GM12865 (cell line): ENCODE data around the gene TTC9C.
A peak's percentile ranks its signal among the peaks of the same experiment; 100 is the strongest.

Source experiments
- DNase-seq: peaks from one replicate; pipeline ENCODE4 v3.0.0; 2010; ENCODE audit warnings: low read depth
- H3K4me3 ChIP-seq: 2 replicates; pipeline ENCODE4 v1.5.1; 2011; ENCODE audit warnings: mild to moderate bottlenecking, low read depth, low read length, control low read depth
- TF ChIP-seq, protein P1 (sequence below): IDR thresholded peaks from 2 replicates; pipeline ENCODE4 v1.5.1; 2011; ENCODE audit warnings: low read length, control low read depth, low read depth, inconsistent platforms; ENCODE audit not compliant: insufficient read depth; ENCODE audit errors: missing control alignments

TTC9C gene

DNA sequence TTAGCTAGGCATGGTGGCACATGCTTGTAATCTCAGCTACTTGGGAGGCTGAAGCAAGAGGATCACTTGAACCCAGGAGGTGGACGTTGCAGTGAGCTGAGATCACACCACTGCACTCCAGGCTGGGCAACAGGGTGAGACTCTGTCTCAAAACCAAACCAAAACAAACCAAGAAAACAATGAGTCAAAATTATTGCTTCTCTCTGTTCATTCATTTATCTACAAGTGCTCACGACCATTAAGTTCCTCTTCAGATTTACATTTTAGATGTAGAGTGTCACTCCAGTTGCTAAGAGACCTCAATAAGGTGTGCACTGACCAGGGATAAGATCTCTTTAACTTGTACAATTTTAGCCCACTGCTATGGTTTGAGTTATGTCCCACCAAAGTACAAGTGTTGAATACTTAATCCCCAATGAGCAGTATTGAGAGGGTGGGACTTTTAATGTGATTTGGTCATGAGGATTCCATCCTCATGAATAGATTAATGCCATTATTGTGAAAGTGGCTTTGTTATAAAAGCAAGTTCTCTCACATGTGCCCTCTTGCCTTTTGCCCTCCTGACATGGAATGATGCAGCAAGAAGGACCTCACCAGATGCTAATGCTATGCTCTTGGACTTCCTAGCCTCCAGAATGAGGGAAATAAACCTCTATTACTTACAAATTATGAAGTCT is 8.8 kb upstream of the TTC9C start:
- DNase-seq = no peak
- TF ChIP-seq, protein P1, sequence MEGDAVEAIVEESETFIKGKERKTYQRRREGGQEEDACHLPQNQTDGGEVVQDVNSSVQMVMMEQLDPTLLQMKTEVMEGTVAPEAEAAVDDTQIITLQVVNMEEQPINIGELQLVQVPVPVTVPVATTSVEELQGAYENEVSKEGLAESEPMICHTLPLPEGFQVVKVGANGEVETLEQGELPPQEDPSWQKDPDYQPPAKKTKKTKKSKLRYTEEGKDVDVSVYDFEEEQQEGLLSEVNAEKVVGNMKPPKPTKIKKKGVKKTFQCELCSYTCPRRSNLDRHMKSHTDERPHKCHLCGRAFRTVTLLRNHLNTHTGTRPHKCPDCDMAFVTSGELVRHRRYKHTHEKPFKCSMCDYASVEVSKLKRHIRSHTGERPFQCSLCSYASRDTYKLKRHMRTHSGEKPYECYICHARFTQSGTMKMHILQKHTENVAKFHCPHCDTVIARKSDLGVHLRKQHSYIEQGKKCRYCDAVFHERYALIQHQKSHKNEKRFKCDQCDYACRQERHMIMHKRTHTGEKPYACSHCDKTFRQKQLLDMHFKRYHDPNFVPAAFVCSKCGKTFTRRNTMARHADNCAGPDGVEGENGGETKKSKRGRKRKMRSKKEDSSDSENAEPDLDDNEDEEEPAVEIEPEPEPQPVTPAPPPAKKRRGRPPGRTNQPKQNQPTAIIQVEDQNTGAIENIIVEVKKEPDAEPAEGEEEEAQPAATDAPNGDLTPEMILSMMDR = no peak
- no peak overlapping the region for H3K4me3 ChIP-seq

DNA sequence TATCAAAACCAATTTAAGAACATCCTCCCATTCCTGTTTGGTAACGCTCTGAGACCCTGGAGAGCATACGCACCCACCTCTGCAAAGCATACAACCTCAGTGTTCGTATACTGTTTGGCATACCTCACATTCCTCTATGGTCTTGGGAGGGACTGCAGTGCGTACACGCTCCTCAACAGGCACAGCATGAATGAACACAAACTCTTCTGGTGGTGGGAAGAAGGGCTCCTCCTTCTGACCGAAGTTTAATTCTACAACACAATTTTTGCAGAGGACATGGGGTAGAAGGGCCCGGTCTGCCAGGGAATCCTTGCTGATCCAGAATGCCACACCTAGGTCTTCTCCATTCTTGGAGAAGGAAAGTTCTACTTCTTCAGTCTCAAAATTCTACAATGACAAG is 6.3 kb upstream of the TTC9C start:
- no peak overlapping the region for H3K4me3 ChIP-seq
- TF ChIP-seq, protein P1 = no peak
- DNase-seq = no peak

DNA sequence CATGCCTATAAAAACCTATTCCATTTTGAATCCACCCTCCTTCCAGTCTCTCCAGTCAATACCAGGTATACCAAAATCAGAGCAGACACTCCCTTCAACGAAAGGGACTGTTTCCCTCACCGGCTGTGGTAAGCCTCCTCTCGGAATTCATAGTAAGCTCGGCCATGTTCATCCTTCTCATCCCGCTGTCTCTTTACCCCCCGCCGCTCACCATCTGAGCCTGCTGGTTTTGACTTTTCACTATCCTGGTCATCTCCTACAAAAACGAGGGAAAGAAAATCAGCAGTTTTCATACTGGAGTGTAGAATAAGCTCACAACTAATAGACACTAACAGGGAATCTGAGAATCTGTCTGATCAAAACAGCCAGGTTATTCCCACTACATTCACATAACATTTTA is 4.1 kb upstream of the TTC9C start:
- TF ChIP-seq, protein P1 = no peak
- no peak for DNase-seq
- peak overlapping the region; percentile 99 for H3K4me3 ChIP-seq

DNA sequence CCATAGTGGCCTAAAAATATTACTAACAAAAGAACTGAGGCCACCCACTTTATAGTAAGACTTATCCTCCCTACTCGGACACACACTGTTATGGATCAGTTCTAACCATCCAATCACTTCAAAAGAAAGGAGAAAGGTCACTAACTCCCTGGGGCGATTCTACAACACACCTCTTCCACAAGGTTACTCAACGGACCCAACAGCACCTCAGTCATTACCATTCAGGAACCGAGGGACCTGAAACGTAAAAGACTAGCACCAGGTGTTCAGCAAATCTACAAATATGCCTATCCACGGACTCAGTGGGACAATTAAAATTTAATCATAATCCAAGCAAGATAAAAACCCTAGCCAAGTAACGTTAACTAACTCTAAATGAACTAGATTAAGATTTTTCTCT is 2.6 kb upstream of the TTC9C start:
- no peak for DNase-seq
- TF ChIP-seq, protein P1 = no peak
- H3K4me3 ChIP-seq = peak overlapping the region; percentile 99

DNA sequence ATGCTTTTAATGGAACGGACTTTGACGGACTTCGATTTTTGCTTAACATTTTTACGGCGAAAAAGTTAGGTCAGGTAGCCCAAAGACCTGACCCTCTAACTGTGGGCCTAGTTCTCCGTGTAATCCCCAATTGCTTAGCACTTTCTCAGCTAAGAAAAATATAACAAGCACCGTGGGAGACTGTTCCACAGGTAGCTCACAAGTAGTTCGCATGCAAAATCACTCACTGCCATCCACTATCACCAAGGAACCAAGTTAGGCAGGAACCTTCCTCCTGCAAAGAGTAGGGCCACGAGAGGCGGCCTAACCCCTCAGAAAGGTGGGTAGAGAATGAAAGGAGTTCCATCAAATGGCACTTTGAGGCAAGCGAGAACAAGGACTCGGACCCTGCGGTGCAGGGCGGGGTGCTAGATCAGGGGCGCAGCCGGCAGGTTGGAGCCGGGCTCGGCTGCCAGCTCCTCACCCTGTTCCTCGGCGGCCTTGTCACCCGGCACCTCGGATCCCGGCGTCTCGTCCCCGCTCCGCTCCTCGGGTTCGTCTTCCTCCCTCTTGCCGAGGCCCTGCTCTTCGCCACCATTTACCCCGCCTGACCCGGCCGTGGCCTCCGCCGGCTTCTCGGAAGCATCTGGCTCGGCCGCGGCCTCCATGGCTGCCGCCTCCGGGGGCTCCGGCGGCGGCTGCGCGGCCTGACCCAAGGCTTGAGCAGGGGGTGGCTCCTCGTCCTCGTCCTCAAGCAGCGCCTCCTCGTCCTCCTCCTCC is 2.0 kb upstream of the TTC9C start:
- no peak for DNase-seq
- TF ChIP-seq, protein P1 = no peak
- peak overlapping the region; percentile 99 for H3K4me3 ChIP-seq

DNA sequence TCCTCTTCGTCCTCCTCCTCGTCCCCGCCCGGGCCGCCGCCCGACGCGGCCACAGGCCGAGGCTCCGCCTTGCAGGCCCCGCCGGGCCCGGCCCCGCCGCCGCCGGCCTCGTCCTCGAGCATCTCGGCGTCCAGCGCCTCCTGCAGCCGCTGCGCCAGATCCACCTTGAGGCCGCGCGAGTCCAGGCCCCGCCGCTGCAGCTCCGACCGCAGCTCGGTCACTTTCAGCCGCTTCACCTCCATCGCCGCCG is 1.4 kb upstream of the TTC9C start:
- no peak for DNase-seq
- H3K4me3 ChIP-seq = peak overlapping the region; percentile 99

More for the DNA sequence above, 1.4 kb upstream of the TTC9C start:
- TF ChIP-seq, protein P1 = no peak
